ENCODE results near the gene FBXL7.

FBXL7 gene

GRCh38 chr5:15646371-15646770 lies 146.4 kb downstream of the FBXL7 start:
- Histone ChIP-seq H3K27ac (no peak overlapping the region), H3K4me3 (ENCODE audit: low read depth, low read length) (no peak overlapping the region), H3K27me3 (replicated peaks) (no peaks in the 10 kb centered on the region), H3K36me3 (replicated peaks) (no peaks in the 10 kb centered on the region)
- in situ Hi-C loops (cut with HindIII; ENCODE audit: low pct_ligation_motif_present, low sequenced_read_pairs) = no loop called here
- no peak for TF ChIP-seq CTCF (IDR thresholded peaks at IDR 0.05; ENCODE audit: low read depth, low read length, missing control alignments)
- DNase-seq = no peak

- H3K27me3 ChIP-seq (replicated peaks) = no peaks in the 10 kb centered on the region
- no peaks in the 10 kb centered on the region for H3K36me3 ChIP-seq (replicated peaks)
- no peak overlapping the region for H3K4me3 ChIP-seq (ENCODE audit: low read depth, low read length)
- DNase-seq = no peak
- H3K27ac ChIP-seq = no peak overlapping the region
- in situ Hi-C loops (cut with HindIII; ENCODE audit: low pct_ligation_motif_present, low sequenced_read_pairs) = no loop called here
- TF ChIP-seq CTCF (IDR thresholded peaks at IDR 0.05; ENCODE audit: low read depth, low read length, missing control alignments) = no peak
Observed at GRCh38 chr5:15647251-15647650, 147.3 kb downstream of the FBXL7 start.

DNA sequence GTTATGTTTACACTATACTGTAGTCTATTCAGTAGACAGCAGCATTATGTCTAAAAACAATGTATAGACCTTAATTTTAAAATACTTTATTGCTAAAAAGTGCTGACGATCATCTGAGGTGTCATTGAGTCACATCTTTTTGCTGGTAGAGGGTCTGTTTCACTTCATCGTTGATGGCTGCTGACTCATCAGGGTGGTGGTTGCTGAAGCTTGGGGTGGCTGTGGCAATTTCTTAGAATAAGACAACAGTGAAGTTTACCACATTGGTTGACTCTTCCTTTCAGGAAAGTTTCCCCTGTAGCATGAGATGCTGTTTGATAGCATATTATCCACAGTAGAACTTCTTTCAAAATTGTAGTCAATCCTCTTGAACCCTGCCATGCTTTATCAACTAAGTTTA lies 150.3 kb downstream of the FBXL7 start:
- DNase-seq = no peak
- Histone ChIP-seq H3K4me3 (ENCODE audit: low read depth, low read length) (no peak overlapping the region), H3K27me3 (replicated peaks) (no peaks in the 10 kb centered on the region), H3K36me3 (replicated peaks) (no peaks in the 10 kb centered on the region), H3K27ac (no peak overlapping the region)
- in situ Hi-C loops (cut with HindIII; ENCODE audit: low pct_ligation_motif_present, low sequenced_read_pairs) = no loop called here
- TF ChIP-seq CTCF (IDR thresholded peaks at IDR 0.05; ENCODE audit: low read depth, low read length, missing control alignments) = no peak

DNA sequence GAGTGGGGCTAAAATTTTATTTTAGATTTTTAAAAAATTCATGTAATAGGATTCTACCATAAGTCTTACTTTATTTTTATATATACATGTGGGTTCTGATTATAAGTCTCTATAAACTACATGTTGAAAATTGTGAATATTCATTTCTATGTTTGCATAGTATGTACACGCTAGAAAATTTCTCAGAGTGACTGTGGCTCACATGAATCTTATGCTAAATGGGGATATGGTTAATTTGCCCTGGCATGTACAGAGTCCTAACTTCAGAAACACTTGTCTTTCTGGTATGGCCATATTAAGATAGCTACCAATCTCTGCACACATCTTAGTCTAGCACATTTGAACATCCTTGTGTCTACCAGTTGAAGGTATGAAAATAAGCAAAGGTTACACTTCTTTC lies 154.8 kb downstream of the FBXL7 start:
- H3K27me3 ChIP-seq (replicated peaks) = no peaks in the 10 kb centered on the region
- DNase-seq = no peak
- in situ Hi-C loops (cut with HindIII; ENCODE audit: low pct_ligation_motif_present, low sequenced_read_pairs) = no loop called here
- no peaks in the 10 kb centered on the region for H3K36me3 ChIP-seq (replicated peaks)
- no peak overlapping the region for H3K4me3 ChIP-seq (ENCODE audit: low read depth, low read length)
- TF ChIP-seq CTCF (IDR thresholded peaks at IDR 0.05; ENCODE audit: low read depth, low read length, missing control alignments) = no peak
- H3K27ac ChIP-seq = no peak overlapping the region

DNA sequence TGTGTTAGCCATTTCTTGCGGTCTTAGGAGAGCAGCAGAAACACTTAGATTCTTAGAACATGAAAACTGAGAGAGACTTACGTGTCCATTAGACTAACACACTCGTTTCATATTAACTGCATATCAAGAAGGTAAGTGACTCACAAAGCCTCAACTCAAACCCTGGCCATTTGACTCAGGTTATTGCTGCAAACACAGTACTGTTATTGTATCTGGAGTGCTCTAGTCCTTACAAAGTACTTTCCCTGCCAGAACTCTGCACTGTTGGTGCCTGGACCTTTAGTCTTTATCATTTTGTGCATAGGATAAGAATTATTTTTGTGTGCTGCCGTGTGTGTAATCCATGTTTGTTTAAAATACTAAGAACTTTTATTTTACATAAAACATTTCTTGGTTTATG lies 155.7 kb downstream of the FBXL7 start:
- DNase-seq = no peak
- H3K27ac ChIP-seq = no peak overlapping the region
- no peak overlapping the region for H3K4me3 ChIP-seq (ENCODE audit: low read depth, low read length)
- in situ Hi-C loops (cut with HindIII; ENCODE audit: low pct_ligation_motif_present, low sequenced_read_pairs) = no loop called here
- TF ChIP-seq CTCF (IDR thresholded peaks at IDR 0.05; ENCODE audit: low read depth, low read length, missing control alignments) = no peak
- H3K27me3 ChIP-seq (replicated peaks) = no peaks in the 10 kb centered on the region
- H3K36me3 ChIP-seq (replicated peaks) = no peaks in the 10 kb centered on the region

GRCh38 chr5:15664961-15665360 lies 165.0 kb downstream of the FBXL7 start:
- Histone ChIP-seq H3K27ac (no peak overlapping the region), H3K36me3 (replicated peaks) (no peaks in the 10 kb centered on the region), H3K27me3 (replicated peaks) (no peaks in the 10 kb centered on the region), H3K4me3 (ENCODE audit: low read depth, low read length) (no peak overlapping the region)
- TF ChIP-seq CTCF (IDR thresholded peaks at IDR 0.05; ENCODE audit: low read depth, low read length, missing control alignments) = no peak
- DNase-seq = peak; percentile 12
- in situ Hi-C loops (cut with HindIII; ENCODE audit: low pct_ligation_motif_present, low sequenced_read_pairs) = no loop called here

Measured in brain microvascular endothelial cell (primary cell).